COR-L47 (cell line): ENCODE results near the gene TCF15.
A peak's percentile ranks its signal among the peaks of the same experiment; 100 is the strongest.

Source experiments
- DNase-seq: peaks from one replicate; lab custom pipeline; 2025; lab: John Stamatoyannopoulos, UW

TCF15 gene

GRCh38 chr20:610130-611046 lies at the start of gene TCF15:
TSS of gene TCF15 (minus strand) at chr20:610309. CDS start at chr20:610237, 72 bp downstream.
- no peak for DNase-seq

GRCh38 chr20:658731-659291 lies 48.7 kb upstream of the TCF15 start:
- DNase-seq, result no peak

GRCh38 chr20:658202-658601 lies 48.1 kb upstream of the TCF15 start:
- no peak for DNase-seq

- DNase-seq, result no peak
These were observed 45.9 kb upstream of the TCF15 start for GRCh38 chr20:655726-656624.

- DNase-seq, result no peak
These were observed 44.3 kb upstream of the TCF15 start for GRCh38 chr20:654417-654750.

GRCh38 chr20:653590-654416 lies 43.7 kb upstream of the TCF15 start:
- DNase-seq, result no peak

GRCh38 chr20:653110-653589 lies 43.0 kb upstream of the TCF15 start, which contains the start of gene SRXN1:
TSS of gene SRXN1 (minus strand) at chr20:653200. CDS start at chr20:653185, 15 bp downstream.
- peak; percentile 40 for DNase-seq

- no peak for DNase-seq
These were observed 42.6 kb upstream of the TCF15 start for GRCh38 chr20:652615-653109.

GRCh38 chr20:651713-652614 lies 41.9 kb upstream of the TCF15 start:
- no peak for DNase-seq

GRCh38 chr20:650954-651353 lies 40.8 kb upstream of the TCF15 start:
- no peak for DNase-seq

- DNase-seq, result no peak
These were observed 40.2 kb upstream of the TCF15 start for GRCh38 chr20:650281-650680.

GRCh38 chr20:647479-648019 lies 37.4 kb upstream of the TCF15 start:
- no peak for DNase-seq

- no peak for DNase-seq
These were observed 36.7 kb upstream of the TCF15 start for GRCh38 chr20:646868-647233.

GRCh38 chr20:646107-646867 lies 36.2 kb upstream of the TCF15 start:
- DNase-seq, result no peak

GRCh38 chr20:645318-646106 lies 35.4 kb upstream of the TCF15 start:
- DNase-seq, result peak; percentile 35

- DNase-seq, result no peak
These were observed 34.7 kb upstream of the TCF15 start for GRCh38 chr20:644692-645317.

- no peak for DNase-seq
These were observed 32.5 kb upstream of the TCF15 start for GRCh38 chr20:642398-643174.
